ENCODE data around the gene ZNF746.
A peak's percentile ranks its signal among the peaks of the same experiment; 100 is the strongest.

The ZNF746 gene

GRCh38 chr7:149490083-149490760, 7.4 kb downstream of the ZNF746 start:
- no peak for DNase-seq (ENCODE audit: low read depth)

- no peak for DNase-seq (ENCODE audit: low read depth)
Observed at GRCh38 chr7:149489391-149490024, 8.1 kb downstream of the ZNF746 start.

- DNase-seq (ENCODE audit: low read depth), result no peak
Observed at GRCh38 chr7:149479568-149479967, 18.0 kb downstream of the ZNF746 start.

GRCh38 chr7:149478754-149479153, 18.9 kb downstream of the ZNF746 start:
- DNase-seq (ENCODE audit: low read depth), result no peak

GRCh38 chr7:149477494-149478443, 19.8 kb downstream of the ZNF746 start:
- DNase-seq (ENCODE audit: low read depth), result no peak

- DNase-seq (ENCODE audit: low read depth), result no peak
Observed at GRCh38 chr7:149476791-149477190, 20.8 kb downstream of the ZNF746 start.

GRCh38 chr7:149475121-149476045, 22.2 kb downstream of the ZNF746 start:
- DNase-seq (ENCODE audit: low read depth), result no peak

- no peak for DNase-seq (ENCODE audit: low read depth)
Observed at GRCh38 chr7:149474309-149475120, 23.1 kb downstream of the ZNF746 start.

GRCh38 chr7:149473251-149473650, 24.4 kb downstream of the ZNF746 start:
- no peak for DNase-seq (ENCODE audit: low read depth)

GRCh38 chr7:149471289-149471953, 26.2 kb downstream of the ZNF746 start:
- DNase-seq (ENCODE audit: low read depth), result no peak

GRCh38 chr7:149469806-149470205, 27.8 kb downstream of the ZNF746 start:
- no peak for DNase-seq (ENCODE audit: low read depth)

- DNase-seq (ENCODE audit: low read depth), result no peak
Observed at GRCh38 chr7:149468208-149468607, 29.4 kb downstream of the ZNF746 start.

- no peak for DNase-seq (ENCODE audit: low read depth)
Observed at GRCh38 chr7:149467321-149467859, 30.2 kb downstream of the ZNF746 start.

- no peak for DNase-seq (ENCODE audit: low read depth)
Observed at GRCh38 chr7:149466364-149466763, 31.2 kb downstream of the ZNF746 start.

- DNase-seq (ENCODE audit: low read depth), result no peak
Observed at GRCh38 chr7:149463500-149464161, 34.0 kb downstream of the ZNF746 start.

- DNase-seq (ENCODE audit: low read depth), result no peak
Observed at GRCh38 chr7:149462101-149462520, 35.5 kb downstream of the ZNF746 start.

GRCh38 chr7:149460493-149461277, 36.9 kb downstream of the ZNF746 start, which contains the start of gene ZNF777:
ZNF777 (minus strand) TSS chr7:149461062; CDS start chr7:149456022, 5,040 bp downstream.
- DNase-seq (ENCODE audit: low read depth), result peak; percentile 86

Data from ELR (cell line).